Measurements from ENCODE around the gene ARMC12. TPM values are rescaled to one million over a fixed set of nuclear protein-coding genes. Genes with fewer than 3 reads are reported as not detected.

ARMC12 gene
- total RNA-seq, 4 donors from 2014 or later = 0.68 to 1.5 TPM; not detected in 2

GRCh38 chr6:35703554-35703953, 33.3 kb upstream of the ARMC12 start:
- in situ Hi-C loops (cut with MboI; ENCODE audit: low pct_ligation_motif_present in 1 of 4, low pct_unique_long_range_greater_than_20kb in 1 of 4, low sequenced_read_pairs in 3 of 4) (no loop called here), intact Hi-C loops (cut with DNase I; ENCODE audit: low total_unique reads) (no loop called here)
- no peak overlapping the region for H3K4me3 ChIP-seq
- no peak overlapping the region for H3K27ac ChIP-seq
- no peak for DNase-seq
- TF ChIP-seq EP300 (IDR thresholded peaks at IDR 0.05; ENCODE audit: low read depth) (no peak), POLR2A (IDR thresholded peaks at IDR 0.05) (no peak), POLR2AphosphoS5 (IDR thresholded peaks at IDR 0.05) (no peak), CTCF (IDR thresholded peaks at IDR 0.05) (no peak)
- H3K27me3 ChIP-seq = no peaks in the 10 kb centered on the region
- no peaks in the 10 kb centered on the region for H3K9me3 ChIP-seq
- no peaks in the 10 kb centered on the region for H3K4me1 ChIP-seq
- no peaks in the 10 kb centered on the region for H3K36me3 ChIP-seq

DNA sequence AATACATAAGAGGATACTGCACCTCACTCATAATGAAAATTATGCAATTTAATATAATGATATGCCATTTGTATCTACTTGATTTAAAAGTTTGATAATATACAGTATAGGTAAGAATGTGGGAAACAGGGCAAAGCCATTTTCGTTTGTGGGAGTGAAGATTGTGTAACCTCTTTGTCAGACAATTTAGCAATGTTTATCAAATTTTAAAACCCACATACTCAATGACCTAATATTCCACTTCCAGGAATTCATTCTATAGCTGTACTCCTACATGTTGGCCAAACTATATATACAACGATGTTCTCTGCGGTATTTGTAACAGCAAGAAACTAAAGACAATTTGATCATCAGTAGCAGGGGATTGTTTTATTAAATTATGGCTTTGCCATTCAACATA, 30.4 kb upstream of the ARMC12 start:
- no peak overlapping the region for H3K27ac ChIP-seq
- H3K36me3 ChIP-seq = no peaks in the 10 kb centered on the region
- no peaks in the 10 kb centered on the region for H3K4me1 ChIP-seq
- H3K9me3 ChIP-seq = no peaks in the 10 kb centered on the region
- WGBS, 2 donors (ENCODE audit: low coverage in 1 of 2) = 60 to 71% methylated on average over 3 of the region's 3 CpGs
- TF ChIP-seq POLR2A (IDR thresholded peaks at IDR 0.05) (no peak), CTCF (IDR thresholded peaks at IDR 0.05) (no peak), EP300 (IDR thresholded peaks at IDR 0.05; ENCODE audit: low read depth) (no peak), POLR2AphosphoS5 (IDR thresholded peaks at IDR 0.05) (no peak)
- in situ Hi-C loops (cut with MboI; ENCODE audit: low pct_ligation_motif_present in 1 of 4, low pct_unique_long_range_greater_than_20kb in 1 of 4, low sequenced_read_pairs in 3 of 4) = no loop called here
- no peak overlapping the region for H3K4me3 ChIP-seq
- no peaks in the 10 kb centered on the region for H3K27me3 ChIP-seq
- no peak for DNase-seq
- intact Hi-C loops (cut with DNase I; ENCODE audit: low total_unique reads) = no loop called here

DNA sequence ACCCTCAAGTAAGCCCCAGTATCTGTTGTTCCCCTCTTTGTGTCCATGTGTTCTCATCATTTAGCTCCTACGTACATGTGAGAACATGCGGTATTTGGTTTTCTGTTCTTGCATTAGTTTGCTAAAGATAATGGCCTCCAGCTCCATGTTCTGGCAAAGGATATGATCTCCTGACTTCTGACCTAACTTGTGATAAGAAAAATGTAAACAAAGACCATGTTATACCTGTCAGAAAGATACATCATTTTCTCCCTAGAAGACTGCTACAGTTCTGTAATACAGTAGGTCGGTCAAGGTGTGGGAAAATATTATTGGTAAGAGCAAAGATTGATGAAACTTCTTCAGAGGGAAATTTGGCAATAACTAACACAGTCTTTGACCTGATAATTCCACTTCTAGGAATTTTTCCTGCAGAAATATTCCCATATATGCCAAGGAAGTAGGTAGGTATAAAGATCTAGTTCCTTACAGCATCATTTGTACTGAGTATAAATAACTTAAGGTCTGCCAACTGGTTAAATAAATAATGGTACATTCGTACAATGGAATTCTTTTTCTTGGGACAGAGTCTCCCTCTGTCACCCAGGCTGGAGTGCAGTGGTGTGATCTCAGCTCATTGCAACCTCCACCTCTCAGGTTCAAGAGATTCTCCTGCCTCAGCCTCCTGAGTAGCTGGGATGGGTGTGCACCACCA, 29.0 kb upstream of the ARMC12 start:
- DNase-seq = no peak
- no peak for TF ChIP-seq CTCF (IDR thresholded peaks at IDR 0.05)
- TF ChIP-seq POLR2AphosphoS5 (IDR thresholded peaks at IDR 0.05) = no peak
- TF ChIP-seq EP300 (IDR thresholded peaks at IDR 0.05; ENCODE audit: low read depth) = no peak
- no peak for TF ChIP-seq POLR2A (IDR thresholded peaks at IDR 0.05)
- no peak overlapping the region for H3K4me3 ChIP-seq
- H3K27me3 ChIP-seq = no peaks in the 10 kb centered on the region
- H3K9me3 ChIP-seq = no peaks in the 10 kb centered on the region
- H3K4me1 ChIP-seq = no peaks in the 10 kb centered on the region
- H3K27ac ChIP-seq = no peak overlapping the region
- WGBS, 2 donors (ENCODE audit: low coverage in 1 of 2) = 57 to 73% methylated on average over 2 to 4 of the region's 4 CpGs
- intact Hi-C loops (cut with DNase I; ENCODE audit: low total_unique reads) (no loop called here), in situ Hi-C loops (cut with MboI; ENCODE audit: low pct_ligation_motif_present in 1 of 4, low pct_unique_long_range_greater_than_20kb in 1 of 4, low sequenced_read_pairs in 3 of 4) (no loop called here)
- H3K36me3 ChIP-seq = no peaks in the 10 kb centered on the region

DNA sequence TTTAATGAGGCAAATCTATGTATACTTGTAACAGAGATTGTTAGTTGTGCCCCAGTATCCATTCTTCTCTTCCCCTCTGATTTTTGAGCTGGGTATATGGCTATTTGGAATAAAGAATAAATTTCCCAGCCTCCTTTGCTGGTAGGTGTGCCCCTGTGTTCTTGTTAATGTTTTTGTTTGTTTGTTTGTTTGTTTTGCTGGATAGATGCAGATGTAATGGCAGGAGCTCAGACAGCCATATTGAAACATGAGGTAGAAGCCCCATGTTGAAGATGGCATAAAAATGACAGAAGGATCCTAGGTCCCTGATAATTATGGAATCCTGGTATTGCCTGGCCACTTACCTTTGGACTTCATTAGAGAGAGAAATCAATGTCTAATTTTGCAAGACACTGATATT, 28.2 kb upstream of the ARMC12 start:
- H3K27me3 ChIP-seq = no peaks in the 10 kb centered on the region
- H3K27ac ChIP-seq = no peak overlapping the region
- H3K36me3 ChIP-seq = no peaks in the 10 kb centered on the region
- no peak overlapping the region for H3K4me3 ChIP-seq
- no peaks in the 10 kb centered on the region for H3K4me1 ChIP-seq
- no peaks in the 10 kb centered on the region for H3K9me3 ChIP-seq
- intact Hi-C loops (cut with DNase I; ENCODE audit: low total_unique reads) (no loop called here), in situ Hi-C loops (cut with MboI; ENCODE audit: low pct_ligation_motif_present in 1 of 4, low pct_unique_long_range_greater_than_20kb in 1 of 4, low sequenced_read_pairs in 3 of 4) (no loop called here)
- TF ChIP-seq POLR2A (IDR thresholded peaks at IDR 0.05) = no peak
- no peak for TF ChIP-seq POLR2AphosphoS5 (IDR thresholded peaks at IDR 0.05)
- TF ChIP-seq CTCF (IDR thresholded peaks at IDR 0.05) = no peak
- TF ChIP-seq EP300 (IDR thresholded peaks at IDR 0.05; ENCODE audit: low read depth) = no peak
- no peak for DNase-seq

All from transverse colon (tissue), 4 donors.